IgD-negative memory B cell (primary cell): ENCODE results near the gene LRRC42. TPM values are rescaled to one million over a fixed set of nuclear protein-coding genes. Genes with fewer than 3 reads are reported as not detected.
"Not testable (repeated sequence)": the region's sequence is repeated elsewhere in the genome, so short reads cannot be mapped to it uniquely, and the experiment has no call there.

Experiments used
- H3K27ac Mint-ChIP-seq, 3 donors: one replicate each; pipeline ENCODE4 v1.8.0; 2020 to 2022; ENCODE audit warnings: mild to moderate bottlenecking in 3 of 3, mixed read lengths in 3 of 3, moderate library complexity in 1 of 3
- H3K27me3 Mint-ChIP-seq: one replicate; pipeline ENCODE4 v1.8.0; 2021; ENCODE audit warnings: mixed read lengths
- H3K36me3 Mint-ChIP-seq: one replicate; pipeline ENCODE4 v1.8.0; 2020; ENCODE audit warnings: mild to moderate bottlenecking, mixed read lengths
- H3K4me1 Mint-ChIP-seq, 3 donors: one replicate each; pipeline ENCODE4 v1.8.0; 2020 to 2022; ENCODE audit warnings: mixed read lengths in 3 of 3, mild to moderate bottlenecking in 1 of 3
- H3K4me3 Mint-ChIP-seq, 4 donors: one replicate each; pipeline ENCODE4 v1.8.0; 2020 to 2022; ENCODE audit warnings: mild to moderate bottlenecking in 4 of 4, mixed read lengths in 4 of 4, moderate library complexity in 3 of 4
- H3K9me3 Mint-ChIP-seq, 3 donors: one replicate each; pipeline ENCODE4 v1.8.0; 2020 to 2021; ENCODE audit warnings: mixed read lengths in 3 of 3, mild to moderate bottlenecking in 1 of 3
- polyA plus RNA-seq: library from polyadenylated mRNA; unstranded; fragments of 300-500 nt; fragmentation: Illumina TruSeq; gene quantifications from one replicate; pipeline ENCODE4 v1.2.3, GENCODE V29; 2021

The LRRC42 gene
- polyA plus RNA-seq, 1 donor from 2014 or later, result 10.4 TPM

- Mint-ChIP-seq H3K9me3 (no peaks in the 10 kb centered on the region), H3K27ac (peak overlapping the region in 1 of 3 donors; percentile 69), H3K4me1 (peaks cover 17 to 24% (median 20%) of the 10 kb centered on the region in 3 donors), H3K36me3 (peaks cover 5% of the 10 kb centered on the region), H3K27me3 (no peaks in the 10 kb centered on the region), H3K4me3 (peak overlapping the region in 2 of 4 donors; percentile 37 to 81)
Measured at GRCh38 chr1:53948291-53948690, 2.1 kb downstream of the LRRC42 start.

DNA sequence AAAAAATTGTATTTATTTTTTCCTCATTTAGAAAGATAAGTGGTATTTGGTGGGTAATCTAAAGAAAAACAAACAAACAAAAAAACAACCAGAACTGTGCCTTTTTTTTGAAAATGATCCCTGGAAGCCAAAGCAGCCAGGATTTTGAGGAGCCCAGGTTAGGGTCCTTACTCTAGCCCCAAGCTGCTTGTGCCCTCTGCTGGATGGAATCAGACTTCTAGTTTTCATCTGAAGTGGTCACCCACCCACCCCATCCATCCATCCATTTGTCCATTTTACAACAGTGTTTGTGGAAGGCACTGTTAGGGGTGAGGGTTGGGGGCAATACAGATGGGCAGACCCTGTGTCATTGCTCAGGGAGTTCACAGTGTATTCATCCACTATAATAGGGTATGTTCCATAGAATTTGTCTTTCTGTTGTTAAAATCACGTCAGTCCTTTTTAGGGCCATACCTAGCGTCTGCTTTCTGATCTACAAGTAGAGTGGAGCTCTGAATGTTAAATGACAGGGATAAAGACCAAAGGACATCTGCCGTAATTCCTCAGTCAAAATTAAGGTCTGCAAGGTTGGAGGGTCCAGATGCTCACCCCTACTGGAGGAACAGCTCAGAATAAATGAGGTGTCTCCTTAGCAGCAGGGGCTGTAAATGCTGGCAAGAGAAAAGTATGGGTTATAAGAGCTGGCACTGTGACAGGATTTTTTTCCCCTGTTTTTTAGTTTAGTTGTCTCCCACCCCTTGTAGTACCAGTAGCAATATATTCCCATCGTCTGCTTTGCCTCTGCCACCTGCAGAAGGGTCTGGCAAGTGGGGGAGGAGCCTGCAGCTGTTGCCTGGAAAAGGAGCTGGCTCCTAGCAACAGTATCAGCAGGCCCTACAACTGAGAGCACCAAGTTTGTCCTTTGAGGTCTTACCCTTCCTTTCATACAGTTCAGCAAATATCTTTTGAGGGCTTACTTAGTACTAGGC lies 3.2 kb downstream of the LRRC42 start:
- Mint-ChIP-seq H3K27me3 (no peaks in the 10 kb centered on the region), H3K4me3 (peak overlapping the region in 1 of 4 donors; percentile 81), H3K27ac (peak overlapping the region in 2 of 3 donors; percentile 7 to 68), H3K4me1 (peaks cover 9 to 16% (median 12%) of the 10 kb centered on the region in 3 donors), H3K9me3 (no peaks in the 10 kb centered on the region), H3K36me3 (peaks cover 5% of the 10 kb centered on the region)

GRCh38 chr1:53951697-53952096 lies 5.5 kb downstream of the LRRC42 start:
- H3K27me3 Mint-ChIP-seq, result no peaks in the 10 kb centered on the region
- H3K27ac Mint-ChIP-seq, result no peak overlapping the region
- no peaks in the 10 kb centered on the region for H3K9me3 Mint-ChIP-seq
- H3K4me3 Mint-ChIP-seq, result no peak overlapping the region
- H3K4me1 Mint-ChIP-seq, result peaks cover 0 to 8% (median 6%) of the 10 kb centered on the region in 3 donors
- peaks cover 5% of the 10 kb centered on the region for H3K36me3 Mint-ChIP-seq

- Mint-ChIP-seq H3K4me3 (no peak overlapping the region), H3K4me1 (no peaks in the 10 kb centered on the region), H3K27ac (no peak overlapping the region), H3K36me3 (peaks cover 6% of the 10 kb centered on the region), H3K9me3 (no peaks in the 10 kb centered on the region), H3K27me3 (no peaks in the 10 kb centered on the region)
Measured at GRCh38 chr1:53954128-53954527, 8.0 kb downstream of the LRRC42 start.

GRCh38 chr1:53956308-53957168 lies 10.4 kb downstream of the LRRC42 start:
- no peak overlapping the region for H3K27ac Mint-ChIP-seq
- peaks cover 5% of the 10 kb centered on the region for H3K36me3 Mint-ChIP-seq
- H3K9me3 Mint-ChIP-seq, result no peaks in the 10 kb centered on the region
- H3K4me3 Mint-ChIP-seq, result no peak overlapping the region
- no peaks in the 10 kb centered on the region for H3K4me1 Mint-ChIP-seq
- no peaks in the 10 kb centered on the region for H3K27me3 Mint-ChIP-seq

DNA sequence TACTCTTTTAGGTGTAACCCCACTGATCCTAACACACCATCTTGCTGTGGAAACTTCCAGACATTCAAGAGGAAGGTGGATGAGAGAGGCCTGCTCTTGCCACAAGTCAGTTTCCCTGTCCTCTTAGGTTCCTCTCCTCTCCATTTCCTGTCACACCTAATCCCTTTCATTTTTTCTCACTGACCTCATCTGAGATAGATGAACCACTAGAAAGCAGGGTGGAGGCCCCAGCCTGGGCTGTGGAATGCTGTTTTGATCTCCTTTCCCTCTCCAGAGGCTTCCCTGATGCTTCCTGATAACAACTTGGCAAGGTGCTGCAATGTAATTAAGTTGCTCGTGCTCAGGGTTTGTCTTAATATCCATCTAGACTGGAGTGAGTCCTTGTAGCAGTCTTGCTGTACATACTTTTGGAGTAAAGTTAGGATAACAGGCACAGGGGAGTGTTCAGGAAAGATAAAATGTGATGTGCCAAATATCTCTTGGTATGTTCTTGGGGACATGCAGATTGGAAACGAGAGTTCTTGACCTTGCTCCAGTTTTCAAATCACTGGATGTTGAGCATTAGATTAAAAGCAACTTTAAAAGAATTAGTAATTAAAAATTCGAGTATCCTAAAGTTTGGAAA lies 11.2 kb downstream of the LRRC42 start:
- no peaks in the 10 kb centered on the region for H3K9me3 Mint-ChIP-seq
- H3K27me3 Mint-ChIP-seq, result no peaks in the 10 kb centered on the region
- H3K4me3 Mint-ChIP-seq, result no peak overlapping the region
- no peaks in the 10 kb centered on the region for H3K4me1 Mint-ChIP-seq
- H3K36me3 Mint-ChIP-seq, result peaks cover 4% of the 10 kb centered on the region
- no peak overlapping the region for H3K27ac Mint-ChIP-seq

DNA sequence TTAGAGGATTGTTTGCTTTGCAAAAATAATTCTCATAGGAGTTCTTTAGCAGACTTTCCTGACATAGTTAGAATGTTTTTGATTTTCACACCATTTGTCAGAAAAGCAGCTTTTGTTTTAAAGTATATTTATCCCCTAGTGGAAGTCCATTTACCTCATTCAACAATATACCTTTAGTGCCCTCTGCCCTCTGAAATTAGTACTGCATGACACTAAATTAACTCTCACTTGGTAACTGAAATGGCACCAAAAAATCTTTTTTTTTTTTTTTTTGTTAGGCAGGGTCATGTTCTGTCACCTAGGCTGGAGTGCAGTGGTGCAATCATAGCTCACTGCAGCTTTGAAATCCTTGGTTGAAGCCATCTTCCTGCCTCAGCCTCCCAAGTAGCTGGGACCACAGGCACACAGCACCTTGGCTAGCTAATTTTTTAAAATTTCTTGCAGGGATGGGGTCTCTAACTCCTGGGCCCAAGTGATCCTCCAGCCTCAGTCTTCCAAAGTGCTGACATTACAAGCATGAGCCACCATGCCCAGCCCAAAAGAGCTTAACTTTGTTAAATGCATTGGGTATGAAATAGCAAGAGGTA lies 13.6 kb downstream of the LRRC42 start:
- H3K4me3 Mint-ChIP-seq, result no peak overlapping the region
- peaks cover 1% of the 10 kb centered on the region for H3K36me3 Mint-ChIP-seq
- peaks cover 0 to 3% (median 2%) of the 10 kb centered on the region in 3 donors for H3K4me1 Mint-ChIP-seq
- no peaks in the 10 kb centered on the region for H3K27me3 Mint-ChIP-seq
- H3K27ac Mint-ChIP-seq, result no peak overlapping the region
- H3K9me3 Mint-ChIP-seq, result no peaks in the 10 kb centered on the region

DNA sequence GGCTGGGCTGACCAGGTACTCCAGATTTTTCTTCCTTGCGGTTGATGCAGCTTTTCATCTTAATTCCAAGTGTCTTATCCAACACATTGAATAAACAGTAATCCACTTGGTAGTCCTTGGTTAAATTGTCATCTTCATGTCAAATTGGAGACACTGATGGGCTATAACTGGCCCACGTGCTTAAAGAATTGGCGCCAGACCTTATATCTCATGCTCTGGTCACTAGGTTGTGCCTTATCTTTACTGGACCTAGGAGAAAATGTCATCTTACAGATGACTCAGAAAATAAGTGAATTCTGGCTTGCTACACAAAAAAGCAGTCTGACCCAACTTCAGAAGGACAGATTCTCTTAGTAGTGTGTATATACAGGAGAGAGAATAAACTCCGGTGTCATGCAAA lies 16.2 kb downstream of the LRRC42 start:
- Mint-ChIP-seq H3K4me1 (peaks cover 0 to 3% (median 2%) of the 10 kb centered on the region in 3 donors), H3K27ac (no peak overlapping the region), H3K27me3 (no peaks in the 10 kb centered on the region), H3K36me3 (peaks cover 5% of the 10 kb centered on the region), H3K4me3 (no peak overlapping the region), H3K9me3 (no peaks in the 10 kb centered on the region)

DNA sequence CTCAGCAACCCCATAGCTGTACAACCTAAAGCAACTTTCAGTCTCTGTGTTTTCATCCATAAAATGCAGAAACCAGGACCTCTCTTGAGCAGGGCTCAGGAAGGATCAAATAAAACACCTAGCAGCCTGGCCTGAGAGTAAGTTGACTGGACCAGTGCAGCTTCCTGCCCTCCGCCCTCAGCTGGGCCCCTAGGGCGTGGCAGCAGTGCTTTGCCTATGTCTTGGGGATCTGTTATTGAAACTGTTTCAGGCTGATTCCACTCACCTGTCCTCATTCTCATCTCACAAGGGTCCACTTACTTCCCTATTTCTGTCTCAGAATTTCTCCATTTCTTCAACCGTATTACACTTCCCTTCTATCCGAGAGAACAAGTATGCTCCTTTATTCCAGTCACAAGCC lies 17.3 kb downstream of the LRRC42 start:
- Mint-ChIP-seq H3K27ac (no peak overlapping the region), H3K4me3 (no peak overlapping the region), H3K27me3 (no peaks in the 10 kb centered on the region), H3K36me3 (peaks cover 5% of the 10 kb centered on the region), H3K9me3 (no peaks in the 10 kb centered on the region), H3K4me1 (peaks cover 0 to 3% (median 2%) of the 10 kb centered on the region in 3 donors)

- Mint-ChIP-seq H3K27me3 (no peaks in the 10 kb centered on the region), H3K9me3 (no peaks in the 10 kb centered on the region), H3K4me1 (peaks cover 0 to 3% (median 2%) of the 10 kb centered on the region in 3 donors), H3K4me3 (no peak overlapping the region), H3K27ac (no peak overlapping the region), H3K36me3 (peaks cover 8% of the 10 kb centered on the region)
Measured at GRCh38 chr1:53964109-53964508, 18.0 kb downstream of the LRRC42 start.

DNA sequence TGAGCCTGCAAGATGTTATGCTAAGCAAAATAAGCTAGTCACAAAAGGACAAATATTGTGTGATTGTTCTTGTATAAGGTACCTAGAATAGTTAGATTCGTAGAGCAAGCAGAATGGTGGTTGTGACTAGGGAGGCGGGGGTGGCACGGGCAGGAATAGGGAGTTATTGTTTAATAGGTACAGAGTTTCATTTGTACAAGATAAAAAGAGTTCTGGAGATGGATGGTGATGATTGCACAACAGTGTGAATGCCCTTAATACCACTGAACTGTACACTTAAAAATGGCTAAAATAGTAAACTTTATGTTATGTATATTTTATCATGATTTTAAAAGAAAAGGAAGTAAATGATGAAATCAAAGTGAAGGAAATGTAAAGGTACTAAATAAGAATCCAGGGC lies 20.6 kb downstream of the LRRC42 start:
- no peaks in the 10 kb centered on the region for H3K27me3 Mint-ChIP-seq
- H3K4me1 Mint-ChIP-seq, result peaks cover 0 to 3% (median 2%) of the 10 kb centered on the region in 3 donors
- H3K36me3 Mint-ChIP-seq, result peaks cover 10% of the 10 kb centered on the region
- no peaks in the 10 kb centered on the region for H3K9me3 Mint-ChIP-seq
- H3K4me3 Mint-ChIP-seq, result no peak overlapping the region
- no peak overlapping the region for H3K27ac Mint-ChIP-seq

DNA sequence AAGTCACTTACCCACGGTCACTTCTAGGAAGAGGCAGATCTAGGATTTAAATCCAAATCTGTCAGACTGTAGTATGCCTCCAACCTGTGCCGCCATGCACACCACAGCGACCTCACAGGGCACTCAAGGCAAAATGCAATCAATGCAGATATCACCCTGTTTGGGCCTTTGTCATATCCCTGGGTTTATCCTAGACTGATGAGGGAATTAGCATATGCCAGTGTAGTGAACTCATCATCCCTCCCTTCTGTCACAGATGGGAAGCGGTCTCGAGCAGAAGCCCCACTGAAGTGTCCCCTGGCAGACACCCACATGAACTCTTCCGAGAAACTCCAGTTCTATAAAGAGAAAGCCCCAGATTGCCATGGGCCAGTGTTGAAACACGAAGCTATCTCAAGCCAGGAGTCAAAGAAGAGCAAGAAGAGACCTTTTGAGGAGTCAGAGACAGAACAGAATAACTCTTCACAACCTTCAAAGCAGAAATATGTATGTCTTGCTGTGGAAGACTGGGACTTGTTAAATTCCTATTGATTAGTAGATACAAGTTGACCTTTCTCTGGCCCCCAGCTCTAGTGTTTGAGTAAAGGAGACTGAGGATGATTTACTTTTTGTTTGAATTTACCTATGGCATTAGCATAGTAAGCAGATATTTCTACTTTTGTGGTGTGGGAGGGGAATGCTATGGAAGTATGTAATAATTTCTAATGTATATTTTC lies 21.4 kb downstream of the LRRC42 start:
- Mint-ChIP-seq H3K27me3 (no peaks in the 10 kb centered on the region), H3K36me3 (peaks cover 10% of the 10 kb centered on the region), H3K9me3 (no peaks in the 10 kb centered on the region), H3K4me3 (no peak overlapping the region), H3K27ac (peak overlapping the region in 1 of 3 donors; percentile 13), H3K4me1 (peaks cover 0 to 3% (median 2%) of the 10 kb centered on the region in 3 donors)

- no peaks in the 10 kb centered on the region for H3K9me3 Mint-ChIP-seq
- no peak overlapping the region for H3K27ac Mint-ChIP-seq
- no peaks in the 10 kb centered on the region for H3K27me3 Mint-ChIP-seq
- peaks cover 10% of the 10 kb centered on the region for H3K36me3 Mint-ChIP-seq
- H3K4me1 Mint-ChIP-seq, result peaks cover 0 to 3% (median 2%) of the 10 kb centered on the region in 3 donors
- no peak overlapping the region for H3K4me3 Mint-ChIP-seq
Measured at GRCh38 chr1:53968125-53968513, 22.0 kb downstream of the LRRC42 start.

GRCh38 chr1:53969323-53969722 lies 23.2 kb downstream of the LRRC42 start:
- not testable (repeated sequence) for H3K27ac Mint-ChIP-seq, H3K9me3 Mint-ChIP-seq, H3K4me1 Mint-ChIP-seq, H3K27me3 Mint-ChIP-seq, H3K4me3 Mint-ChIP-seq
- peaks cover 10% of the 10 kb centered on the region for H3K36me3 Mint-ChIP-seq
